Cerebellar nuclear complex (tissue), 1 donor: Measurements from ENCODE around the gene PSAT1.

ENCODE experiments used
- DNase-seq, 2 experiments: peaks; one replicate each; lab custom pipeline; 2025; lab: John Stamatoyannopoulos, UW

Gene PSAT1

GRCh38 chr9:78292716-78293497 is 4.0 kb upstream of the PSAT1 start:
- no peak for DNase-seq

DNA sequence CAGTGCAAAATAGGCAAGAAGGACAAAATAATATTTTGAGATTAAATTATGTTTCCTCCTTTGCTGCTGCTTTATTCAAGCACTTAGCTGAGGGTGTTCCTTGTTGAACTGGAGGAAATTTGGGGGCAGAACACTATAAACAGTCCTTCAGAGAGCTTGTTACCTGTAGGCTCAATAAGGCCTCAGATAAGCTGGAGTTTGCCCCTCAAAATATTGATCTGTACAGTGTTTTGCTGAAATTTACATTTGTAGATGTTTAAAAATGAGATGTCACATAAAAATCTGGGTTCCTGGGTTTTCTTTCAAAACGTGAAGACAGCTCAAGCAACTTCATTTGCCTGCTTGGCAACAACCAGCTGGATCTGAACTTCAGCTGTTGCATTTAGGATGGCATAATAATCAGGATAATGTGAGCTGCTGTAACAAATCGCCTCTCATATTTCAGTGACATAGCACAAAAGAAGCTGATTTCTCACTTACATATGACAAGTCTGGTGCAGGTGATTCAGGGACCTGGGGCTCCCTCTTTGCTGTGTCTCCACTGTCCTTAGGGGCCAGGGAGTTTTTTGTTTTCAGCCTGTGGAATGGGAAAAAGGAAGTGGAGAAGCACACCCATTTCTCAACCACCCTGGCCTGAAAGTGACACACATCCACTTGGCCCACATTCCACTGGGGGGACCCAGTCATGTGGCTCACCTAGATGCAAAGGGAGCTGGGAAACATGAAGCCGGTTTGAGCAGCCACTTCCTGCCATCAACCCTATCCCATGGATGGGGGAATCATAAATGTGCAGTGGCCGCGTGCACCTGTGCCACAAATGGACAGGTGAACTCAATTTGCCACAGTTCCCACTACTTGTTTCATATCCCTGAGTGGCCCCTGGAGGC is 2.4 kb upstream of the PSAT1 start:
- DNase-seq, result no peak

DNA sequence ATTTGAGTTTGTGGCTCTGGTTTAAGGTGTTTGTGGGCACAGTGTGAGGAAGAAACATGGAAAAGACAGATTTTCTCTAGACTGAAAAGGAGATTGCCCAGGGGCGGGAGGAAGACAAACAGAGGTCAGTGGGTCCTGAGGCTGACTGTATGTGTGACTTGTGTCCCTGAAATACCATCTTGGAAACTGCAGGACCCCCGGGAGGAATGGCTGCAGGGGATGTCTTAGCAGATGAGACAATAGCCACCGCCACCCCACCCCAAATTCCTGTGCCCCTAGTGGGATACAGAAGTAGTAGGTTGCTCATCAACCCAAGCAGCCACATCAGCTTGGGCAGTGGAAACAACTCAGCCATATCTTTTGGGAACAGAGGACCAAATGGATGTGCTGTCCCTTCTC is 1.7 kb upstream of the PSAT1 start:
- no peak for DNase-seq

GRCh38 chr9:78295731-78296130 is 1.2 kb upstream of the PSAT1 start:
- DNase-seq, result no peak

DNA sequence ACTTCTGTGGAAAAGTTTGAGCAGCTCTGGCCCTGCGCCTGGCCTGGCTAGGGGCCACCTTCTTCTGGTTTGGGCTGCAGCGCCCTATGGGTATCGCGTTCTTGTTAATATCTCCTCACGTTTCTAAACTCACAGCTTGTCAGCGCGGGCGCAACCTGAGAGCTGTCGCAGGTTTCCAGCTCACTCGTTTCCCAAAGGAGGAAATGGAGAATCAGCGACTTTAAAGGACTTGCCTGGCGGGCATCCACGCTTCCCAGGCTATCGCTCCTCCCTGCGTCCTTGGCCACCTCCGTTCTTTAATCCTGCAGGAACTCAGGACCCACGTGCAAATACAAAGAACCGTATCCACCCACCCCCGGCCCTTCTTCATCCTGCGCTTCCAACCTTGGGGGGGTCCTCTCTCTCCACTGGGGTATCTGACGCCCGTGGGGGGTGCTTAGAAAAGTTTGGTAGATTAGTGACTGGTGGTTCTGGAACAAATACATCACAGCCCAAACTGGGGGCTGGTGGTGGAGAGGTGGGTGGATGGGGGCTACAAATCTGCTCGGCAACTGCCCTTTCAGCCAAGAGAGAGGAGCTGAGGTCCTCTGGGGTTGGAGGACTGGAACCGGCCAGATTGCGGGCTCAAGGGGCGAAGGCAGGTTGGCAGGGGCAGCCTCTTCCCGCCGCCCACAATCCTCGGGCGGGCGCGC is 578 bp upstream of the PSAT1 start:
- DNase-seq, result no peak

GRCh38 chr9:78297672-78297961 is 692 bp downstream of the PSAT1 start:
- DNase-seq, result no peak

DNA sequence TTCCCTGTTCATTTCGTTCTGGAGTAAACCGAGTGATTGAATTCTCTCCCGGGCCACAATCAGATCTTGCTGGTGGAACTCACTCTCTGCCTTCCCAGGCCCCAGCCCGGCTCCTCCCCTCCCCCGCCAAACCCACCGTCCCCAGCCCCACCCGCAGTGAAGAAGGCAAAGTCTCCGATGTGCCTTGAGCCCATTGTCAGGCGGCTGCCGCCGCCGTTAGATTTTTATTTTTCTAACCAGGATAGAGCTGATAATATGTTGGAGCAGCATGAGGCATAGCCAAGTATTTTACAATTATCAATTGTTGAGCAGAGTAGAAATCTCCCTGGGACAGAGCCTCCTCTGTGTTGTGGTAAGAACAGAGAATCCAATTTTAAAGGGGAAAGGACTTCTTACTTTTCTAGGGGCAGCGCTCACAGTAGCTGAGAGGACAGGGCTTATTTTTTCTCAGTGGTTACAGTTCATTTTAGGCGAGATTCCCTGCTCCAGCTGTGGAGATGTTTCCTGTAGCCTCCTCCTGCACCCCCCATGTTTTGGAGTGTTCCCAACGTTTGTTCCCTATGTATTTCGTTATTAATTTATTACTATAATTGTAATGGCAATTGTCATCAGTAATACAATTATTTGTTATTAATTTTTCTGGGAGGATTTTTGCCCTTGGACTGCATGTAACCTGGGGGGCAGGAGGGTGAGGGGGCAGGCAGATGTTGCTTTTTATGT is 1.3 kb downstream of the PSAT1 start:
- DNase-seq, result no peak

DNA sequence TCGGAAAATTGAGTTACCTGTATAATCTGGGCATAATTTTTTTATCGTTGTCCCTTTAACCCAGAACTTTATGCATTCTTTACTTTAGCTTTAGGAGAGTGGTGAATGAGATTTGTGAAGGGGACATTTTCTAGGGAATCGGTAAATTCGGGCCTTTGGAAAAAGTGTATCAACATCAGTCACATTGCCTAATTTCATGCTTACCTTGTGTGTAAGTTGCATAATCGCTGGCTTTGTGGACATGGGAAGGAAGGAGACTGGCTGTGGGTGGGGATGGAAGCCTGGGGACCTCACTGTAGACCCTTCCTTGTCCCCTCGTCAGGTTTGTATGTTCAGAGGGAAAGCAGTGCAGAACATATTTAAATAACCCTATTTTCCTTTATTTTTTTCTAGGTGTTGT is 3.3 kb downstream of the PSAT1 start:
- no peak for DNase-seq

- DNase-seq, result no peak
These were observed 4.5 kb downstream of the PSAT1 start for GRCh38 chr9:78301466-78301865.

DNA sequence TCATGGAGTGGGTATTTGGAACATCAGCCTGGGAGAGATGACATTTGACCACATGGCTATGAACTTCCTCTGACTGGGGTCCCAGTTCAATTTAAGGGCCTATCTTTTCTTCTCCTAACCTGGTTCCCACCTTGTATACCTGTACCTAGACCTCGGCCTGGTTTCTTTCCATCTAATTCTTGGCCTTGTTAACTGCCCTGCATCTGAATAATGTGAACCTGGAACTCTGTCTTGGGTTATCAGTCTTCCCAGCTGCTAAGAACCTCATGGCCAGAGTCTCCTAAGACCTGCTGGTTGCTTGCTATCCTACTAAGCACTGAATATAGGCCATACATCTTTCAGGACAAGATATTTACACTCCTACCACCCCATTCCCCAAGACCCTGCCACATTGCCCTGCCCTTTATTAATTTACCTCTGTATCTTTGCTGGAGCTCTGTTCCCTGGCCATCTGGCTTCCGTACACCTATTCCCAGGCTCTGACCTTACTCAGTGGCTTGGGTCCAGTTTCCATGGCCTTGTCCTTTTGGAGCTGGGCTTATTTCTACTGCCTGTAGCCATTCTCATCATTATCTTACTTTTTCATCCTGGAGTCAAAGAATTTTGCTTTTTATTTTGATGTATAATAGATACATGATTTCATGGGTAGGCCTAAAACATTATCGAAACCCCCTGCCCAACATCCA is 6.6 kb downstream of the PSAT1 start:
- no peak for DNase-seq

GRCh38 chr9:78304357-78304756 is 7.4 kb downstream of the PSAT1 start:
- no peak for DNase-seq

GRCh38 chr9:78306222-78307076 is 9.5 kb downstream of the PSAT1 start:
- no peak for DNase-seq

DNA sequence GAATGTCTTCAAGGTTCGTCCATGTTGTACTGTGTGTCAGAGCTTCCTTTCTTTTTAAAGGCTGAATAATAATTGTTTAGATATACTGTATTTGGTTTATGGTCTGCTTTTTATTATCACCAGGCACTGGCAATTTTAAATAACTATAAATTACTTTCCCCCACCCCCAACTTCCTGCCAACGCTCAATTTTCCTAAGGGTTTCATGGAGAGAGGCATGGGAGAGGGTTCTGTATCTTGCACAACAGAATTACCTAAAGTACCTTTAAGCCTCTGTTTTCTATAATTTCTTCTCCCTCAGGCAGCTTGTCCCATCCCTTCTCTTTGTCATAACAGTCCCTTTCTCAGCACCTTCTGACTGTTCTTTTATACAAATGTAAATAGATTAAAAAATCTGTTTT is 10.4 kb downstream of the PSAT1 start:
- DNase-seq, result no peak

- DNase-seq, result no peak
These were observed 12.1 kb downstream of the PSAT1 start for GRCh38 chr9:78309066-78309465.

DNA sequence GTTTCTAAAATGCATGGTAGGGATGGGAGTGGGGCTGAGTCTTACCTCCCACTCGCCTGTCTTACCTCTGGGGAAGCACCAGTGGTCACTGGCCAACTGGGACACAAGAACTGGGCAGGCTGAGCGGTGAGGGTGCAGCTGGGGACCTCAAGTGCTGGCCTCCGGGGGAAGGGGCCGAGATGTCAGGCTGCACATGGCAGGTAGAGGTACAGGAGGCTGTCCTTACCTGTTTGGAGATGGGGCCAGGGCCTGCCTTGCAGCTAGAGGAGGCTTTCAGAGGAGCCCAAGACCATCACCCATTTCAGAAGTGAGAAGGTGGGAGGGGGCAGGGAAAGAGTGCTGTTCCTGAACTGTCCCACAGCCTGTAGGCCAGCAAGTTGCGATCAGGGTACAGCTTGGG is 14.2 kb downstream of the PSAT1 start:
- DNase-seq, result no peak

DNA sequence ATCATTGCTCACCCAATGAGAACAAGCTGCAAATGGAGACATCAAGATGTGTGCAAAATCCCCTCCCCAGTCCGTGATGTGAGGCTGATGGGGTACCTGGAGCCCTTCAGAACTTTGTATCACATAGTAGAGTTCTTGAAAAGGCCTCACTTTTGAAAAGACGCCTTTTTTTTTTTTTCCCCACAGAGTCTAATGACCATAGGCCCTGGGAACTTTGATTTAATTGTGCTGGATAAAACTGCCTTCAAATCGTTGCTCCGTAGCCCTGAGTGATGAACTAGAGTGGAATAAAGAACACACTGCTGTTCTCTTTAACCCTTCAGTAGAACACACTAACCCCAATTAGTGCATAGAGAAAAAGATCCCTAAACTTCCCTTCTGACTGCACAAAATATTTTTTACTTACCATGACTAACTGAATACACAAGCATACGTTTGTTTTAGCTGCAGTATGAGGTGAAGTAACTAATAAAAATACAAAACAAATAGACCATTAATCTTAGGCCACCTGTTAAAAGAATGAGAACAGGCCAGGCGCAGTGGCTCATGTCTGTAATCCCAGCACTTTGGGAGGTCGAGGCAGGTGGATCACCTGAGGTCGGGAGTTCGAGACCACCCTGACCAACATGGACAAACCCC is 15.1 kb downstream of the PSAT1 start:
- no peak for DNase-seq

GRCh38 chr9:78314550-78314949 is 17.6 kb downstream of the PSAT1 start:
- no peak for DNase-seq

DNA sequence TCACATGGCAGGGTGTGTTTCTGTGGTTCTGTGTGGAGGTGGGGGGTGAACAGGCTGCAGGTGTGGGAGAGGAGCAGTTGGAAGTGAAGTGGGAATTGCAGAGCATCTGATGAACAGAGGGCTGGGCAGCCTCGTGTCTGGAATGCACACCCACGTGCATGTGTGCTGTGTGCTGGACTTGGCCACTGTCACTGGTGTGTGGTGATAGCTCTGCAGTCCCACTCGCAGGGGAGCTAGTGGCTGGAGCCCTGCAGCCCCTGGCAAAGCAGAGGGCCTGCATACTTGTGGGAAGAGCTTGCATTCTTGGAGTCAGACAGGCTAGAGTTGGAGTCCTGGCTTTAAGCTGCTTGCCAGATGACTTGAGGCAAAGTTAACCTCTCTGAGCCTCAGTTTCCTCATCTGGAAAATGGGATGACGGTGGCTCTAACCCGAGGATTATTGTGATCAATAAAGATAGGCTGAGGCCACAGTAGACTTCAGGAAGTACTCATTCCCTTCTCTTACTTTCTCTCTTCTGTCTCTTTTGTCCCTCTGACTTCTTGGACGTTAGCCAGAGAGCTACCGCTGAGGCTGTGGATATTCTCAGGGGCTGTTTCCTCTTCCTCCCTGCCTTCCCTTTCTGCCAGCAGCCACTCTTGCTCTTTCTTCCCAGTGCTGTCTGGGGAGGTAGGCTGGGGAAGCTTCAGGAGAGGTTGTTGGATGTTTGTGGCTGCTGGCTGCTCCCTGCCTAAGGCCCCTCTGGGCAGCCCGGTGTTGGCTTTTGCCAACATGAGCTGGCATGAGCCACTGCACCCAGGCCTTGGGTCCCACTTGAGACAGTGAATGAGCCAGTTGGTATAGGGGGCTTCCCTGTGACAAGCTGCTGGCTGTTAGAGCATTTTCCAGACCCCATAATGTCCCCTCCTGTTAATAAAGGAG is 18.3 kb downstream of the PSAT1 start:
- DNase-seq, result no peak
